PFSK-1 (cell line): ENCODE results near the gene RAD51B.

Experiments
- FOXP2 ChIP-seq: optimal IDR thresholded peaks from 2 replicates; pipeline ENCODE3; 2011; ENCODE audit warnings: borderline replicate concordance, control low read depth, inconsistent platforms; ENCODE audit not compliant: insufficient read depth; ENCODE audit errors: extremely low read length, extremely low read depth
- POLR2AphosphoS5 ChIP-seq: IDR thresholded peaks from 2 replicates; pipeline ENCODE4 v1.6.1; 2012; ENCODE audit warnings: low read depth, mild to moderate bottlenecking, control low read depth, low read length, moderate library complexity
- REST ChIP-seq, 2 experiments: IDR thresholded peaks; 2 replicates each; pipeline versions ENCODE4 v1.6.1 to v1.8.0; 2011 to 2012; ENCODE audit warnings: low read depth in 2 of 2, low read length in 2 of 2, control low read depth in 1 of 2, inconsistent platforms in 1 of 2, mild to moderate bottlenecking in 1 of 2, moderate library complexity in 1 of 2; ENCODE audit not compliant: insufficient read depth in 1 of 2
- SIN3A ChIP-seq: IDR thresholded peaks from 2 replicates; pipeline ENCODE4 v1.6.1; 2012; ENCODE audit warnings: mild to moderate bottlenecking, low read length, moderate library complexity, borderline replicate concordance; ENCODE audit not compliant: insufficient read depth
- TAF1 ChIP-seq: IDR thresholded peaks from 2 replicates; pipeline ENCODE4 v1.6.1; 2012; ENCODE audit warnings: low read length, control low read depth, borderline replicate concordance; ENCODE audit not compliant: insufficient read depth

RAD51B gene

GRCh38 chr14:67851785-67852410 is 32.3 kb downstream of the RAD51B start:
- TF ChIP-seq SIN3A (no peak), POLR2AphosphoS5 (no peak), TAF1 (no peak), FOXP2 (no peak), REST (IDR thresholded peaks at IDR 0.05; ENCODE audit: insufficient read depth in 1 of 2, low read depth in 2 of 2, low read length in 2 of 2) (no peak)

- TF ChIP-seq REST (IDR thresholded peaks at IDR 0.05; ENCODE audit: insufficient read depth in 1 of 2, low read depth in 2 of 2, low read length in 2 of 2): no peak
- no peak for TF ChIP-seq TAF1
- TF ChIP-seq FOXP2: no peak
- no peak for TF ChIP-seq POLR2AphosphoS5
- TF ChIP-seq SIN3A: no peak
These were observed 33.5 kb downstream of the RAD51B start for GRCh38 chr14:67852926-67853604.

- TF ChIP-seq REST (IDR thresholded peaks at IDR 0.05; ENCODE audit: insufficient read depth in 1 of 2, low read depth in 2 of 2, low read length in 2 of 2) (no peak), POLR2AphosphoS5 (no peak), TAF1 (no peak), FOXP2 (no peak), SIN3A (no peak)
These were observed 34.1 kb downstream of the RAD51B start for GRCh38 chr14:67853715-67854114.

GRCh38 chr14:67856827-67857226 is 37.2 kb downstream of the RAD51B start:
- no peak for TF ChIP-seq TAF1
- no peak for TF ChIP-seq POLR2AphosphoS5
- TF ChIP-seq SIN3A: no peak
- TF ChIP-seq FOXP2: no peak
- TF ChIP-seq REST (IDR thresholded peaks at IDR 0.05; ENCODE audit: insufficient read depth in 1 of 2, low read depth in 2 of 2, low read length in 2 of 2): no peak

- TF ChIP-seq TAF1 (no peak), REST (IDR thresholded peaks at IDR 0.05; ENCODE audit: insufficient read depth in 1 of 2, low read depth in 2 of 2, low read length in 2 of 2) (no peak), FOXP2 (no peak), SIN3A (no peak), POLR2AphosphoS5 (no peak)
These were observed 38.3 kb downstream of the RAD51B start for GRCh38 chr14:67857778-67858350.
